Suprapubic skin (tissue), 4 donors: ENCODE data around the gene ZMAT5. TPM values are rescaled to one million over a fixed set of nuclear protein-coding genes. Genes with fewer than 3 reads are reported as not detected.
A peak's percentile ranks its signal among the peaks of the same experiment; 100 is the strongest.

Experiments
- DNase-seq, 2 donors: peaks; one replicate each; pipeline ENCODE4 v3.0.0-alpha.2; 2019; ENCODE audit warnings: low spot score in 2 of 2
- H3K27ac ChIP-seq: fragments of 200-600 bp; sonication (generic); one replicate; pipeline ENCODE4 v1.5.1; 2019
- H3K27me3 ChIP-seq: fragments of 200-600 bp; sonication (generic); one replicate; pipeline ENCODE4 v1.5.1; 2019
- H3K36me3 ChIP-seq: fragments of 200-600 bp; sonication (generic); one replicate; pipeline ENCODE4 v1.5.1; 2019
- H3K4me1 ChIP-seq: fragments of 200-600 bp; sonication (generic); one replicate; pipeline ENCODE4 v1.5.1; 2019
- H3K4me3 ChIP-seq: fragments of 200-600 bp; sonication (generic); one replicate; pipeline ENCODE4 v1.5.1; 2019; ENCODE audit warnings: mild to moderate bottlenecking
- H3K9me3 ChIP-seq: fragments of 200-600 bp; sonication (generic); one replicate; pipeline ENCODE4 v1.5.1; 2019
- CTCF ChIP-seq, 2 donors: fragments of 200-600 bp in 1 of 2; fragments of 450-650 bp in 1 of 2; sonication (generic) in 1 of 2; IDR thresholded peaks; one replicate each; pipeline ENCODE4 v1.5.1; 2016 to 2019; ENCODE audit warnings: antibody characterized with exemption in 2 of 2, mild to moderate bottlenecking in 1 of 2, moderate library complexity in 1 of 2
- EP300 ChIP-seq: sonication (generic); formaldehyde crosslinking; IDR thresholded peaks from one replicate; pipeline ENCODE4 v1.6.1; 2017; ENCODE audit warnings: antibody characterized with exemption
- POLR2A ChIP-seq, 2 donors: fragments of 450-650 bp; IDR thresholded peaks; one replicate each; pipeline ENCODE4 v1.6.1; 2017; ENCODE audit warnings: antibody characterized with exemption in 2 of 2, mild to moderate bottlenecking in 2 of 2, moderate library complexity in 2 of 2
- POLR2AphosphoS5 ChIP-seq, 3 donors: sonication (generic); formaldehyde crosslinking; IDR thresholded peaks; one replicate each; pipeline ENCODE4 v1.6.1; 2017; ENCODE audit warnings: antibody characterized with exemption in 3 of 3
- WGBS: methylation state at CpG from one replicate; pipeline ENCODE4 v1.1.5; 2018; 5-methylcytosine and 5-hydroxymethylcytosine counted together
- total RNA-seq, 4 donors: library from RNA; depleted of rRNA; stranded (reverse); fragments of >200 nt; gene quantifications; one replicate each; pipeline ENCODE4 v1.1.0, GENCODE V29; 2016

ZMAT5 gene
- total RNA-seq, 4 donors from 2014 or later, result 16.3 to 28.2 (median 23.1) TPM

GRCh38 chr22:29733362-29734201 is 33.2 kb downstream of the ZMAT5 start:
- Histone ChIP-seq H3K9me3 (no peaks in the 10 kb centered on the region), H3K36me3 (peaks cover 33% of the 10 kb centered on the region), H3K4me1 (peaks cover 4% of the 10 kb centered on the region), H3K27me3 (no peaks in the 10 kb centered on the region), H3K27ac (no peak overlapping the region), H3K4me3 (no peak overlapping the region)
- 61% methylated on average over 10 of the region's 19 CpGs for WGBS
- no peak for TF ChIP-seq EP300
- TF ChIP-seq POLR2AphosphoS5 (IDR thresholded peaks at IDR 0.05), result no peak
- TF ChIP-seq CTCF (IDR thresholded peaks at IDR 0.05), result no peak
- TF ChIP-seq POLR2A (IDR thresholded peaks at IDR 0.05), result no peak
- no peak for DNase-seq

- Histone ChIP-seq H3K4me3 (no peak overlapping the region), H3K27ac (no peak overlapping the region), H3K9me3 (no peaks in the 10 kb centered on the region), H3K27me3 (no peaks in the 10 kb centered on the region), H3K4me1 (peaks cover 4% of the 10 kb centered on the region), H3K36me3 (peaks cover 29% of the 10 kb centered on the region)
- DNase-seq, result no peak
- 85% methylated on average over 4 of the region's 6 CpGs for WGBS
- TF ChIP-seq EP300, result no peak
- TF ChIP-seq POLR2AphosphoS5 (IDR thresholded peaks at IDR 0.05), result no peak
- TF ChIP-seq CTCF (IDR thresholded peaks at IDR 0.05), result no peak
- TF ChIP-seq POLR2A (IDR thresholded peaks at IDR 0.05), result no peak
These were observed 33.9 kb downstream of the ZMAT5 start for GRCh38 chr22:29732883-29733282.

- H3K36me3 ChIP-seq, result peaks cover 21% of the 10 kb centered on the region
- H3K27ac ChIP-seq, result no peak overlapping the region
- H3K9me3 ChIP-seq, result no peaks in the 10 kb centered on the region
- no peak overlapping the region for H3K4me3 ChIP-seq
- no peak for DNase-seq
- peaks cover 4% of the 10 kb centered on the region for H3K4me1 ChIP-seq
- 88% methylated on average over 17 of the region's 18 CpGs for WGBS
- no peaks in the 10 kb centered on the region for H3K27me3 ChIP-seq
- TF ChIP-seq POLR2A (IDR thresholded peaks at IDR 0.05), result no peak
- no peak for TF ChIP-seq EP300
- TF ChIP-seq POLR2AphosphoS5 (IDR thresholded peaks at IDR 0.05), result no peak
These were observed 35.6 kb downstream of the ZMAT5 start for GRCh38 chr22:29731058-29731850.

- Histone ChIP-seq H3K4me3 (no peak overlapping the region), H3K27me3 (peaks cover 6% of the 10 kb centered on the region), H3K27ac (no peak overlapping the region), H3K36me3 (peaks cover 13% of the 10 kb centered on the region), H3K9me3 (no peaks in the 10 kb centered on the region), H3K4me1 (peaks cover 4% of the 10 kb centered on the region)
- DNase-seq, result no peak
- WGBS, result 93% methylated on average over 14 of the region's 20 CpGs
- TF ChIP-seq POLR2AphosphoS5 (IDR thresholded peaks at IDR 0.05) (no peak), CTCF (IDR thresholded peaks at IDR 0.05) (no peak), POLR2A (IDR thresholded peaks at IDR 0.05) (no peak), EP300 (no peak)
These were observed 37.6 kb downstream of the ZMAT5 start for GRCh38 chr22:29729161-29729560.

GRCh38 chr22:29727131-29727523 is 39.7 kb downstream of the ZMAT5 start:
- Histone ChIP-seq H3K27ac (no peak overlapping the region), H3K9me3 (no peaks in the 10 kb centered on the region), H3K4me1 (no peaks in the 10 kb centered on the region), H3K27me3 (peaks cover 16% of the 10 kb centered on the region), H3K4me3 (no peak overlapping the region), H3K36me3 (peaks cover 13% of the 10 kb centered on the region)
- 10% methylated on average over 5 of the region's 17 CpGs for WGBS
- TF ChIP-seq EP300 (no peak), CTCF (IDR thresholded peaks at IDR 0.05) (peak in 1 of 2 donors; percentile 21)
- no peak for DNase-seq
